ENCODE data around the gene CFAP141.

- TF ChIP-seq, protein P1, sequence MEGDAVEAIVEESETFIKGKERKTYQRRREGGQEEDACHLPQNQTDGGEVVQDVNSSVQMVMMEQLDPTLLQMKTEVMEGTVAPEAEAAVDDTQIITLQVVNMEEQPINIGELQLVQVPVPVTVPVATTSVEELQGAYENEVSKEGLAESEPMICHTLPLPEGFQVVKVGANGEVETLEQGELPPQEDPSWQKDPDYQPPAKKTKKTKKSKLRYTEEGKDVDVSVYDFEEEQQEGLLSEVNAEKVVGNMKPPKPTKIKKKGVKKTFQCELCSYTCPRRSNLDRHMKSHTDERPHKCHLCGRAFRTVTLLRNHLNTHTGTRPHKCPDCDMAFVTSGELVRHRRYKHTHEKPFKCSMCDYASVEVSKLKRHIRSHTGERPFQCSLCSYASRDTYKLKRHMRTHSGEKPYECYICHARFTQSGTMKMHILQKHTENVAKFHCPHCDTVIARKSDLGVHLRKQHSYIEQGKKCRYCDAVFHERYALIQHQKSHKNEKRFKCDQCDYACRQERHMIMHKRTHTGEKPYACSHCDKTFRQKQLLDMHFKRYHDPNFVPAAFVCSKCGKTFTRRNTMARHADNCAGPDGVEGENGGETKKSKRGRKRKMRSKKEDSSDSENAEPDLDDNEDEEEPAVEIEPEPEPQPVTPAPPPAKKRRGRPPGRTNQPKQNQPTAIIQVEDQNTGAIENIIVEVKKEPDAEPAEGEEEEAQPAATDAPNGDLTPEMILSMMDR (IDR thresholded peaks at IDR 0.05) = no peak
- no peak for TF ChIP-seq EZH2phosphoT487 (IDR thresholded peaks at IDR 0.05)
Measured at GRCh38 chr1:154241703-154242351, 35.7 kb upstream of the CFAP141 start.
